Fibroblast of mammary gland (primary cell): ENCODE measurements around the gene RELN.

Experiments used
- DNase-seq: peaks from one replicate; pipeline ENCODE4 v3.0.0-alpha.2; 2010; ENCODE audit warnings: low read depth
- H3K4me3 ChIP-seq: 2 replicates; pipeline ENCODE4 v1.5.1; 2011; ENCODE audit warnings: low read depth, mild to moderate bottlenecking, low read length, moderate library complexity; ENCODE audit not compliant: control insufficient read depth
- CTCF ChIP-seq: conservative IDR thresholded peaks from 2 replicates; pipeline ENCODE4 v1.5.1; 2011; ENCODE audit warnings: low read depth, low read length, inconsistent platforms; ENCODE audit not compliant: control insufficient read depth, insufficient read depth

RELN gene

GRCh38 chr7:103811997-103812396 is 177.5 kb downstream of the RELN start:
- no peak for DNase-seq
- no peak overlapping the region for H3K4me3 ChIP-seq
- no peak for TF ChIP-seq CTCF

DNA sequence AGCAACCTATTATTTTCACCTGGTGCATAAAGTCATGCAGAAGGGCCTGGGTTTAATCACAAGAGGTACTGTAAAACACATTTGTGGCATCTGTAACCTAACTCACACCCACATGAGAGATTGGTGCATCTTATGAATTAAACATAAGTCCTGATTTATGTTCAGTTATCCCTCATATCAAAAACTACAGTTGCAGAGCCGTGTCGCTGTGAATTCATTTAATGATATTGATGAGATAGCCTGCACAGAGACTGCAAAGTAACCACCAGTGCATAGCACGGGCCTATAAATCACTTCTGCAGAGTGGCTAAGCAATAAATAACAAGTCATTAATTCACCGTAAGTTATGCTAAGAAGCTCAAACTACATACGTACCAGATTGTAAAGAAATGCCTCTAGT is 178.2 kb downstream of the RELN start:
- no peak for DNase-seq
- TF ChIP-seq CTCF: no peak
- no peak overlapping the region for H3K4me3 ChIP-seq

- H3K4me3 ChIP-seq: no peak overlapping the region
- no peak for DNase-seq
- TF ChIP-seq CTCF: no peak
These were observed 179.2 kb downstream of the RELN start for GRCh38 chr7:103810112-103810744.

GRCh38 chr7:103809229-103809994 is 180.0 kb downstream of the RELN start:
- DNase-seq: no peak
- TF ChIP-seq CTCF: no peak
- H3K4me3 ChIP-seq: no peak overlapping the region

- H3K4me3 ChIP-seq: no peak overlapping the region
- no peak for TF ChIP-seq CTCF
- peak; percentile 57 for DNase-seq
These were observed 184.1 kb downstream of the RELN start for GRCh38 chr7:103805346-103805745.

DNA sequence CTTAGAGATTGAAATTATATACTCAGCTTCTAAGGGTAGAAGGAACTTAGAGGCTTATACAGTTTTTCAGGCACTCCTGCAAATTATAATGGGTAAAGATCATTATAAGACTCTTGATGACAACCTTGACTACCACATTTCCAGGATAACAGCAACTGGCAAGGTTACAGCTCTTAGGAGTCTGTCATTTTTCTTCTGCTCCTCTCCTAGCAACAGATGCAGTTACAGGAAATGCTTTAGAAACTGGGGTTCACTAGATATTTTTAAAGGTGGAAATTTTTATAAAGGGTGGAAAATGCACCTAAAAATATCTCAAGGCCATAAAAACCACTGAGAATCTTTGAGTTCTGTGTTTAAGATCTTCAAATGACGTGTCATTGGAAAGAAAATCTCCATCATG is 185.8 kb downstream of the RELN start:
- no peak for TF ChIP-seq CTCF
- H3K4me3 ChIP-seq: no peak overlapping the region
- DNase-seq: no peak
